ENCODE results near the gene SMG6.
A peak's percentile ranks its signal among the peaks of the same experiment; 100 is the strongest.
"Not testable (repeated sequence)": the region's sequence is repeated elsewhere in the genome, so short reads cannot be mapped to it uniquely, and the experiment has no call there.

SMG6 gene

GRCh38 chr17:2263183-2264066 lies 40.2 kb downstream of the SMG6 start:
- no peak for DNase-seq (ENCODE audit: low read depth)

GRCh38 chr17:2262135-2262587 lies 41.4 kb downstream of the SMG6 start:
- no peak for DNase-seq (ENCODE audit: low read depth)

- peak; percentile 34 for DNase-seq (ENCODE audit: low read depth)
Measured at GRCh38 chr17:2259769-2260536, 43.6 kb downstream of the SMG6 start.

GRCh38 chr17:2258830-2259229 lies 44.8 kb downstream of the SMG6 start:
- DNase-seq (ENCODE audit: low read depth), result not testable (repeated sequence)

GRCh38 chr17:2253768-2254406 lies 49.7 kb downstream of the SMG6 start:
- DNase-seq (ENCODE audit: low read depth), result no peak

GRCh38 chr17:2253362-2253761 lies 50.2 kb downstream of the SMG6 start:
- DNase-seq (ENCODE audit: low read depth), result no peak

- no peak for DNase-seq (ENCODE audit: low read depth)
Measured at GRCh38 chr17:2251098-2251497, 52.5 kb downstream of the SMG6 start.

GRCh38 chr17:2250140-2251095 lies 53.2 kb downstream of the SMG6 start:
- no peak for DNase-seq (ENCODE audit: low read depth)

- DNase-seq (ENCODE audit: low read depth), result no peak
Measured at GRCh38 chr17:2247005-2247404, 56.6 kb downstream of the SMG6 start.

- DNase-seq (ENCODE audit: low read depth), result peak; percentile 75
Measured at GRCh38 chr17:2244545-2245525, 58.8 kb downstream of the SMG6 start.

- no peak for DNase-seq (ENCODE audit: low read depth)
Measured at GRCh38 chr17:2243953-2244352, 59.6 kb downstream of the SMG6 start.

GRCh38 chr17:2241823-2242222 lies 61.8 kb downstream of the SMG6 start:
- DNase-seq (ENCODE audit: low read depth), result no peak

GRCh38 chr17:2240541-2240940 lies 63.0 kb downstream of the SMG6 start:
- no peak for DNase-seq (ENCODE audit: low read depth)

- peak; percentile 11 for DNase-seq (ENCODE audit: low read depth)
Measured at GRCh38 chr17:2239882-2240430, 63.6 kb downstream of the SMG6 start.

GRCh38 chr17:2239170-2239551 lies 64.4 kb downstream of the SMG6 start:
- DNase-seq (ENCODE audit: low read depth), result no peak

GRCh38 chr17:2238432-2239169 lies 65.0 kb downstream of the SMG6 start:
- DNase-seq (ENCODE audit: low read depth), result no peak

- DNase-seq (ENCODE audit: low read depth), result no peak
Measured at GRCh38 chr17:2237950-2238349, 65.6 kb downstream of the SMG6 start.

GRCh38 chr17:2237521-2237921 lies 66.1 kb downstream of the SMG6 start:
- DNase-seq (ENCODE audit: low read depth), result no peak

GRCh38 chr17:2235792-2236366 lies 67.7 kb downstream of the SMG6 start:
- DNase-seq (ENCODE audit: low read depth), result no peak

Data from T follicular helper cell (primary cell).